T-cell (primary cell): ENCODE results near the gene CALCB. TPM values are rescaled to one million over a fixed set of nuclear protein-coding genes. Genes with fewer than 3 reads are reported as not detected.
"Not testable (repeated sequence)": the region's sequence is repeated elsewhere in the genome, so short reads cannot be mapped to it uniquely, and the experiment has no call there.

Source experiments
- ATAC-seq, 4 experiments: fragments of 200-7000 bp in 3 of 4; fragments of 150-1000 bp in 1 of 4; cut with Tn5 transposase; replicated peaks in 1 of 4; 1 replicate in 3 of 4; 2 replicates in 1 of 4; pipeline ENCODE4 v1.10.0; 2021; ENCODE audit warnings: moderate library complexity in 3 of 4, mild to moderate bottlenecking in 2 of 4, moderate number of reproducible peaks in 1 of 4
- CTCF ChIA-PET, 2 donors: fragments of 300-600 bp; sonication (Branson Sonifier 250); formaldehyde crosslinking; loops; one replicate each; lab custom pipeline; 2022; ENCODE audit warnings: antibody characterized with exemption in 2 of 2; lab: Charles Lee
- POLR2A ChIA-PET, 2 donors: fragments of 300-600 bp; sonication (Branson Sonifier 250); formaldehyde crosslinking; loops; one replicate each; lab custom pipeline; 2022; ENCODE audit warnings: antibody characterized with exemption in 2 of 2; lab: Charles Lee
- DNase-seq, 35 experiments: peaks; one replicate each; pipeline versions ENCODE4 v3.0.0 to v3.0.0-alpha.2; 2013 to 2023
- H3K27ac ChIP-seq: one replicate; pipeline ENCODE4 v1.5.1; 2013; ENCODE audit warnings: low read length
- H3K27me3 ChIP-seq, 2 experiments: replicated peaks in 1 of 2; 1 replicate in 1 of 2; 2 replicates in 1 of 2; pipeline versions ENCODE4 v1.6.1 to v1.7.0; 2013; ENCODE audit warnings: low read length in 1 of 2, mixed read lengths in 1 of 2; ENCODE audit not compliant: control insufficient read depth in 2 of 2, insufficient read depth in 2 of 2; ENCODE audit errors: extremely low read depth in 1 of 2
- H3K36me3 ChIP-seq, 2 donors: 1 replicate in 1 of 2; 2 replicates in 1 of 2; pipeline versions ENCODE4 v1.6.1 to v1.7.0; 2013; ENCODE audit warnings: low read length in 1 of 2; ENCODE audit not compliant: control insufficient read depth in 2 of 2, insufficient read depth in 1 of 2; ENCODE audit errors: extremely low read depth in 1 of 2
- H3K4me1 ChIP-seq, 2 experiments: 1 replicate in 1 of 2; 2 replicates in 1 of 2; pipeline versions ENCODE4 v1.6.1 to v1.7.0; 2013; ENCODE audit warnings: low read length in 2 of 2, mixed read lengths in 1 of 2; ENCODE audit not compliant: insufficient read depth in 2 of 2, control insufficient read depth in 1 of 2; ENCODE audit errors: extremely low read depth in 1 of 2
- H3K4me3 ChIP-seq, 2 donors: 1 replicate in 1 of 2; 2 replicates in 1 of 2; pipeline versions ENCODE4 v1.5.1 to v1.7.0; 2013; ENCODE audit warnings: mild to moderate bottlenecking in 2 of 2, low read length in 1 of 2, moderate library complexity in 1 of 2; ENCODE audit not compliant: control insufficient read depth in 1 of 2; ENCODE audit errors: extremely low read depth in 1 of 2
- H3K9me3 ChIP-seq: 2 replicates; pipeline ENCODE4 v1.7.0; 2013
- H3K27ac Mint-ChIP-seq, 2 donors: one replicate each; pipeline ENCODE4 v1.8.0; 2020 to 2021; ENCODE audit warnings: mild to moderate bottlenecking in 2 of 2, mixed read lengths in 2 of 2
- H3K27me3 Mint-ChIP-seq, 2 donors: one replicate each; pipeline ENCODE4 v1.8.0; 2021 to 2022; ENCODE audit warnings: mixed read lengths in 2 of 2
- H3K36me3 Mint-ChIP-seq: one replicate; pipeline ENCODE4 v1.8.0; 2021; ENCODE audit warnings: mixed read lengths
- H3K4me1 Mint-ChIP-seq, 3 donors: one replicate each; pipeline ENCODE4 v1.8.0; 2020 to 2022; ENCODE audit warnings: mixed read lengths in 3 of 3, mild to moderate bottlenecking in 1 of 3
- H3K4me3 Mint-ChIP-seq, 3 donors: one replicate each; pipeline ENCODE4 v1.8.0; 2020 to 2022; ENCODE audit warnings: mild to moderate bottlenecking in 3 of 3, mixed read lengths in 3 of 3, moderate library complexity in 3 of 3
- H3K9me3 Mint-ChIP-seq, 3 donors: one replicate each; pipeline ENCODE4 v1.8.0; 2020 to 2022; ENCODE audit warnings: mixed read lengths in 3 of 3
- WGBS: methylation state at CpG from one replicate; pipeline ENCODE4 v1.1.5; 2013; ENCODE audit warnings: missing lambda C conversion rate; ENCODE audit not compliant: insufficient coverage; 5-methylcytosine and 5-hydroxymethylcytosine counted together
- total RNA-seq, 35 experiments: library from RNA in 6 of 35; stranded (reverse) in 6 of 35; fragments of 120-200 nt in 1 of 35; gene quantifications; one replicate each; pipeline versions ENCODE4 v1.2.1 to v1.2.4 and lab custom pipeline; 2013 to 2026

Gene CALCB
- total RNA-seq: 1 to 10 TPM in 1 of 5 donors, under 1 TPM in 4; 0.58 to 1.0 (median 0.72) TPM
- 0.39 TPM for total RNA-seq (2013)
- total RNA-seq (lab: John Stamatoyannopoulos, UW): 0.35 to 2.9 (median 0.97) reads per million in 29 experiments

DNA sequence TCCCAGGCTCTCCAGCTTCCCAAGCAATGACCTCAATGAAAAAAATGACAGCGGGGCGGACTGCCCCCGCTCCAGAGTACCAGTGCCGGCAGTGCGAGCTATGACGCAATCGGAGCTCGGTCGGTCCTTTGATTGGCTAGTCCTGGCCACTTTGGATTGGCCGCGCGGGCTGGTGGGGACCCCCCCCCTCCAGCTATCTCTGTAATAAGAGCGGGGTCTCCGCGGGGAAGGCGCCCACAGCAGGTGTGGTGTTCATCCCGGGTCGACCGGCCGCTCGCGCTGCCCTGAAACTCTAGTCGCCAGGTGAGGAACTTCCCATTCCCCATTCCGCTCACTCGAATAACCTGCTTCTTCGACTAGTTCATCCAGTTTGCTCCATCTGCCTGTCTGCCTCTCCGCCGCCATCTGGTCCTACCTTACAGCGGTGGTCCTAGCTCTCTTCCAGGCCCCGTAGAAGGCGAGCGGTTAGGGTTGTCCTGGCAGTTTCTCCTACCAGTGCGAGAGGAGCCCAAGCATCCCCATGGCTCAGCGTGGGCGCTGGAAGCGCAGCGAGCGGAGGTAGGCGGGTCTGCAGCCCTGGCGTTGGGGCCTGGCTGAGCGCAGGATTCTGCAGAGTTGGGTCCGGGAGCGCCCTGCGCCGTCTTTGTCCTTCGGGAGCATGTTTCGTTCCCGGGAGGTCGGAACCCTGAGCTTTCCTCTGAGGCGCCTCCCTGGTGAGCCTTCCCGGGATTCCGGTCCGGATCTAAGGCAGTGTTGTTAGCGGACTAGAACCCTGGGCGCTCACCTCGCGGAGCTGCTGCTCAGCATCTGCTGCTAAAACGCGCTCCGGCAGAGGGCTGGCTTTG is at the start of gene CALCB:
CALCB (plus strand) TSS at position 233 of the 845 bp plus-strand sequence. CDS start 1,126 bp downstream, outside the sequence.
- WGBS: 8% methylated on average over 53 of the region's 60 CpGs
- H3K36me3 Mint-ChIP-seq: no peaks in the 10 kb centered on the region
- peaks cover 16 to 22% (median 19%) of the 10 kb centered on the region in 3 donors for H3K4me1 Mint-ChIP-seq
- peak within 1 kb of the TSS; percentile 41 to 60 for H3K4me3 ChIP-seq
- ATAC-seq: peak in 1 of 4 experiments; percentile 7
- ChIA-PET POLR2A (interaction anchor here in 1 of 2 donors (0.7 kb wide), 1 partner anchor 183 kb away, joined by 3 read pairs; no protein-coding TSS in a partner anchor), CTCF (interaction anchor here (0.5 to 4.6 kb wide), 6 partner anchors 11 to 570 kb away, joined by 3 to 50 read pairs (median 6); no protein-coding TSS in a partner anchor)
- H3K4me3 Mint-ChIP-seq: peak within 1 kb of the TSS; percentile 74 to 82 (median 78)
- H3K9me3 Mint-ChIP-seq: peaks cover 1 to 16% (median 2%) of the 10 kb centered on the region in 3 donors
- H3K4me1 ChIP-seq: peaks cover 3 to 23% of the 10 kb centered on the region in 2 experiments
- H3K27ac ChIP-seq: no peak within 1 kb of the TSS
- H3K27ac Mint-ChIP-seq: no peak within 1 kb of the TSS
- no peaks in the 10 kb centered on the region for H3K36me3 ChIP-seq
- H3K27me3 Mint-ChIP-seq: peaks cover 15 to 28% of the 10 kb centered on the region in 2 donors
- peak in 8 of 35 experiments; percentile 6 to 26 (median 14) for DNase-seq
- no peaks in the 10 kb centered on the region for H3K9me3 ChIP-seq
- H3K27me3 ChIP-seq: peaks cover 0 to 38% of the 10 kb centered on the region in 2 experiments

DNA sequence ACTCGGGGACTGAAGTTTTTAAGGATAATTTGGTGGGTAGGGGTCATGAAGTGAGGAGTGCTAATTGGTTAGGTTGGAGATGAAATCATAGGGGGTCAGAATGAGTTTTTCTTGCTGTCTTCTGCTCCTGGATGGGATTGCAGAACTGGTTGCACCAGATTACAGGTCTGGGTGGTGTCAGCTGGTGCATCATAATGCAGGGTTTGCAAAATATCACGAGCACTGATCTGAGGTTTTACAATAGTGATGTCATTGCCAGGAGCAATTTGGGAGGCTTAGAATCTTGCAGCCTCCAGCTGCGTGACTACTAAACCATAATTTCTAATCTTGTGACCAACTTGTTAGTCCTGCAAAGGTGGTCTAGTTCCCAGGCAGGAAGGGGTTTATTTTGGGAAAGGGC is 46.4 kb upstream of the CALCB start:
- 22% methylated on average over 1 of the region's 3 CpGs for WGBS
- Mint-ChIP-seq H3K36me3 (no peaks in the 10 kb centered on the region), H3K9me3 (no peaks in the 10 kb centered on the region), H3K4me3 (no peak overlapping the region), H3K27me3 (peaks cover 27 to 34% of the 10 kb centered on the region in 2 donors), H3K4me1 (no peaks in the 10 kb centered on the region), H3K27ac (peak overlapping the region in 1 of 2 donors; percentile 12)
- DNase-seq: no peak
- Histone ChIP-seq H3K9me3 (no peaks in the 10 kb centered on the region), H3K27me3 (peaks cover 0 to 2% of the 10 kb centered on the region in 2 experiments), H3K27ac (no peak overlapping the region), H3K36me3 (no peaks in the 10 kb centered on the region), H3K4me3 (no peak overlapping the region), H3K4me1 (no peaks in the 10 kb centered on the region)
- ChIA-PET CTCF (no interaction called here), POLR2A (no interaction called here)
- ATAC-seq: no peak

GRCh38 chr11:15027956-15028355 is 45.4 kb upstream of the CALCB start:
- Mint-ChIP-seq H3K4me3 (no peak overlapping the region), H3K4me1 (no peaks in the 10 kb centered on the region), H3K27me3 (peaks cover 27 to 32% of the 10 kb centered on the region in 2 donors), H3K9me3 (no peaks in the 10 kb centered on the region), H3K27ac (no peak overlapping the region), H3K36me3 (no peaks in the 10 kb centered on the region)
- Histone ChIP-seq H3K36me3 (no peaks in the 10 kb centered on the region), H3K4me3 (no peak overlapping the region), H3K4me1 (no peaks in the 10 kb centered on the region), H3K27me3 (peaks cover 0 to 2% of the 10 kb centered on the region in 2 experiments), H3K9me3 (no peaks in the 10 kb centered on the region), H3K27ac (no peak overlapping the region)
- ChIA-PET POLR2A (no interaction called here), CTCF (no interaction called here)
- 9% methylated on average over 1 of the region's 2 CpGs for whole genome bisulfite sequencing
- no peak for ATAC-seq
- DNase-seq: no peak

DNA sequence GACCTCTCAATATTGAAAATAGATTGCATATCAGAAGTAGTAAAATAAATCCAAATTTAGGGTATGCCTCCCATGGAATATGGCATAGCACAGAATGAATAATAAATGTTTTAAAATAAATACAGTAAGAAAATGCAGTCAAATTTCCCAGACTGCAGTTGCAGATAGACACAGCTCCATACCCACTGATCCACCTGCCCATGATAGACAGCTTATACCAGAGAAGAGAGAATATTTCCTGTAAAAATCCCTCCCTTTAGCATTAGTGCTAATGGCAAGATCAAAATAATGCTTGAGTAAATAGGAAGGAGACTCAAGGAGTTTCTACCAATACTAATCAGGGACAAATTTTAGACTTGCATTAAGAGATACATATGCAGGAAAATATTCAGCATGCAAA is 45.0 kb upstream of the CALCB start:
- no peaks in the 10 kb centered on the region for H3K4me1 ChIP-seq
- DNase-seq (no peak), ATAC-seq (no peak)
- POLR2A ChIA-PET: no interaction called here
- no peaks in the 10 kb centered on the region for H3K4me1 Mint-ChIP-seq
- H3K27ac Mint-ChIP-seq: no peak overlapping the region
- H3K4me3 ChIP-seq: no peak overlapping the region
- no peaks in the 10 kb centered on the region for H3K9me3 ChIP-seq
- H3K36me3 Mint-ChIP-seq: no peaks in the 10 kb centered on the region
- H3K36me3 ChIP-seq: no peaks in the 10 kb centered on the region
- no peak overlapping the region for H3K4me3 Mint-ChIP-seq
- H3K27ac ChIP-seq: no peak overlapping the region
- peaks cover 30 to 32% of the 10 kb centered on the region in 2 donors for H3K27me3 Mint-ChIP-seq
- H3K27me3 ChIP-seq: peaks cover 0 to 2% of the 10 kb centered on the region in 2 experiments
- CTCF ChIA-PET: no interaction called here
- no peaks in the 10 kb centered on the region for H3K9me3 Mint-ChIP-seq

DNA sequence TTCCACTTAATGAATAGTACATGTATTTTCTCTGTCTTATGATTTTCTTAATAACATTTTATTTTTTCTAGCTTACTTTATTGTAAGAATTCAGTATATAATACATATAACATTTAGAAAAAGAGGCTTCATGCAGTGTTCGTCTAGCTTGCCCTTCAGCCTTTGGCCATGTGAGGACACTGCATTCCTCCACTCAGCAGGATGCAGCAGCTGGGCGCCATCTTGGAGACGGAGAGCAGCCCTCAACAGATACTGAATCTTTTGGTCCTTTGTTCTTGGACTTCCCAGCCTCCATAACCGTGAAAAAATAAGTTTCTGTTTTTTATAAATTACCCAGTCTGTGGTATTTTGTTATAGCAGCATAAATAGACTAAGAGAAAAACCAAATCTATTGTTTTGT is 41.4 kb upstream of the CALCB start:
- H3K9me3 Mint-ChIP-seq, H3K27ac Mint-ChIP-seq, H3K4me3 ChIP-seq, H3K9me3 ChIP-seq, CTCF ChIA-PET, H3K36me3 Mint-ChIP-seq, ATAC-seq, H3K27ac ChIP-seq, H3K36me3 ChIP-seq, H3K4me1 ChIP-seq, H3K4me1 Mint-ChIP-seq, H3K4me3 Mint-ChIP-seq, DNase-seq, POLR2A ChIA-PET: not testable (repeated sequence)
- H3K27me3 Mint-ChIP-seq: peaks cover 20 to 30% of the 10 kb centered on the region in 2 donors
- WGBS: no CpG with 5 or more reads among the region's 4 CpGs
- peaks cover 4 to 10% of the 10 kb centered on the region in 2 experiments for H3K27me3 ChIP-seq

GRCh38 chr11:15034687-15035267 is 38.6 kb upstream of the CALCB start:
- POLR2A ChIA-PET: no interaction called here

More at GRCh38 chr11:15034687-15035267, 38.6 kb upstream of the CALCB start:
- H3K9me3 Mint-ChIP-seq: no peaks in the 10 kb centered on the region
- CTCF ChIA-PET: no interaction called here
- WGBS: 78% methylated on average over 3 of the region's 5 CpGs
- DNase-seq: no peak
- no peak for ATAC-seq
- Histone ChIP-seq H3K4me3 (no peak overlapping the region), H3K36me3 (no peaks in the 10 kb centered on the region), H3K27ac (no peak overlapping the region), H3K9me3 (no peaks in the 10 kb centered on the region), H3K4me1 (no peaks in the 10 kb centered on the region), H3K27me3 (peaks cover 4 to 10% of the 10 kb centered on the region in 2 experiments)
- H3K4me1 Mint-ChIP-seq: no peaks in the 10 kb centered on the region
- no peaks in the 10 kb centered on the region for H3K36me3 Mint-ChIP-seq
- no peak overlapping the region for H3K4me3 Mint-ChIP-seq
- H3K27ac Mint-ChIP-seq: no peak overlapping the region
- peaks cover 9 to 33% of the 10 kb centered on the region in 2 donors for H3K27me3 Mint-ChIP-seq
